CD4-positive, alpha-beta T cell treated with Interleukin-15 for 1 hour (primary cell): ENCODE measurements around the gene MACROD2.
"Not testable (repeated sequence)": the region's sequence is repeated elsewhere in the genome, so short reads cannot be mapped to it uniquely, and the experiment has no call there.

Experiments
- DNase-seq: peaks from one replicate; pipeline ENCODE4 v3.0.0-alpha.2; 2020

Gene MACROD2

DNA sequence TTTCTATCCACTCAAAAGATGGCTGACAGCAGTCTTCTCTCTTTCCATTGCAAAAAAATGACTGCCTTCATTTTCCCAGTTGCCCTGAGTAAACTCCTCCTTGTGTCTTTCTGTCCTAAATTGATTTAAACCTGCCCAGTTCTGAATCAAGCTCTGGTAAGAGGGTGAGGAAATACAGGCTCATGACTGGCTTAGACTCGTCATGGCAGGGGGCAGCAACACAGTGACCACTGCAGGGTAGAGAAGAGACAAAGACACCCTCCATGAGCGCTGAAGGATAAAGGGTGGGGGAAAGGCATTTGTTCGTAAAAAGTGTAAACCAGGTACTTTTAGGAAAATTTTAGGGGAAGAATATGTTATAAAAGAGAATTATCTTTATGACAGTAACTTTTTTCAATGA lies 1080.3 kb downstream of the MACROD2 start:
- DNase-seq, result no peak

GRCh38 chr20:15076785-15077184 lies 1081.5 kb downstream of the MACROD2 start:
- no peak for DNase-seq

DNA sequence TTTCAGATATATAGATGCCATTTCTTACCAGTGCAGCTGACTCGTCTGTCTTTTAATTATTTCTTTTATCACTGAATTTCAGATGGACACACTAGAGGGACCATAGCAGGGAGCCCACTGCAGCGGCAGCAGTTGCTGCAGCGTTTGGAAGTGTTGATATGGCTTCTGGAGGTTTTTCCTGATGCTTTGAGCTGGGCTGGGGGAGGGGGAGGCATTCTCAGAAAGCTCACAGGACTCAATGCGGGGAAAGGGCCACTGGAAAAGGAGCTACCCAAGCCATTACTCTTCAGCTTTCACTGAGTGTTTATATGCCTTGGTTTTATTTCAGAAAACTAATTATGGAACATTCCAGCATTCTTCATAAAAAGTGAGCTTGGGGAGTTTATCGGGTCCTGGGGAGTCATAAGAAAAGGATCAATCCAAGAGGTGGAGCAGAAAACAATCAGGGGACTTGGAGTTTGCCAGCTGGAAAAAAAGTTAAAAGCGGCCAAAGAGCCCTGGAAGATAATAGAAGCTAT lies 1082.5 kb downstream of the MACROD2 start:
- DNase-seq, result no peak

DNA sequence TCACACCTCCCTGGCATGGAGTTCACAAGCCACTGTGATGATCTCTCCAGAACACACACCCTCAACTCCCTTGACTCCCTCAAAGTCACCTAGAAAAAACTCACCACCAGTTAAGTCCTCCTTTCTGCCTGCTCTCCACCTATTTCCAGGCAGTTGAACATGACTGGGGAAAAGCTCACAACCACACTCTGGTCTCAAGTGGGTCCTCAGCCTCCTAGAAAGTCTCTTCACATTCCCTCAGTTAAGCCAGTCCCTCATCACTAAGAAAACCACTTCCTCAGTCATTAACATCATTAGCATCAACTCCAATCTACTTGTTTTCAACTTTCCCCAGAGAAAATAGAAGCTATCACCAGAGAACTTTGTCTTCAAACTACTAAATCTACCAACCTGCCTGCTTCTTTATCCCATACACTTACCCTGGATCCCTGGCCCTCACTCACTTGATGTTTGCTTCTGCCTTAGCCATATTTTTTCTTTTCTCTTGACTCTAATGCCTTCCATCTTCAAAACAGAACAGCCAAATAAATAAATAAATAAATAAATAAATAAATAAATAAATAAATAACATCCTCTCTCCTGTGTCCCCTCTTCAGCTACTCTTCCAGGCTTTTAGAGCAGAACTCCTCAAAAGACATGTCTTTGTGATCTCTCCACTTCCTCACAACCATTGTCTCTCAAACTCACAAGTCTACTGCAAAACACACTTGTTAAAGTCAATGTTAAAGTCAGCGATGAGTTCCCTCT lies 1084.5 kb downstream of the MACROD2 start:
- no peak for DNase-seq

DNA sequence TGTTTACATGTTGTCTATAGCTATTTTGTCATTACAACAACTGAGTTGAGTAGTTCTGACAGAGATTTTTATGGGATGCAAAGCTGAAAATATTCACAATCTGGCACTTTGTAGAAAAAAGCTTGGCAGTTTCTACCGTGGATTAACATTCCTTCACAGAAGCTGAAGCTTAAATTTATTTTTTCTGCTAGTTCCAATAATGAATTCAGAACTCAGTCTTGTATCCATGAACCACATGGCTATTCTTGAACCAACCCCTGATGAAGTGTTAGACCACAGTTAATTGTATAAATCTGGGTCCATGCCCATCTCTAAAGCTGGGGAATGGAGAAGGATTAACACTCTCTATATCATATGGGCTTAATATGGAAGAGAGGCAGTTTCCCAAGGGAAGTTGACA lies 1085.9 kb downstream of the MACROD2 start:
- DNase-seq, result no peak

DNA sequence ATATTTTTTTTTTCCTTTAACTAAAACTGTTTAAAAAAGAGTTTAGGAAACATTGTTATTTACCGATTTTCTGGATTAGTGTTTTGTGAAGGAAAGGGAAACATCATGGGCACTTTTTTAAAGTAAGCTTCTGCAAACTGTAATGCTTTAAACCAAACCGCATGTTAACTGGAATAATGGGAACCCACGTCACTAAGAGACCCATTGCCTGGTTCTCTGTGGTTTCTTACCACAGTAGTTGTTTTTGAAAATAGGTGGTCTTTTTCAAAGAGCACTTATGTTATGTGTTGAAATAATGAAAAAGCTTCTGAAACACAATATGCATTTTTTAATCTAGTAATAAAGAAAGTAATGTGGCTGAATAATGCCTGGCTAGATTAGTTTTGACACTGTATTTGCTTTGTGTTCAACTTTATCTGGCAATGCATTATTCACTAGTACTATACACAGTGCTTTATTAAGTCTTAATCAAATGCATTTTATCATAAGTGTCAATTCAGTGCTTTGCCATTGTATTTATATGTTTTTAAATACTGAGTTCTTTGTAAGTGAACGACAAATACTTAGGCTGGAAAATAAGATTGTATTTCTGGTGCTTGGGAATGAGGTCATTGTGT lies 1096.2 kb downstream of the MACROD2 start:
- no peak for DNase-seq

GRCh38 chr20:15098351-15098750 lies 1103.0 kb downstream of the MACROD2 start:
- no peak for DNase-seq

DNA sequence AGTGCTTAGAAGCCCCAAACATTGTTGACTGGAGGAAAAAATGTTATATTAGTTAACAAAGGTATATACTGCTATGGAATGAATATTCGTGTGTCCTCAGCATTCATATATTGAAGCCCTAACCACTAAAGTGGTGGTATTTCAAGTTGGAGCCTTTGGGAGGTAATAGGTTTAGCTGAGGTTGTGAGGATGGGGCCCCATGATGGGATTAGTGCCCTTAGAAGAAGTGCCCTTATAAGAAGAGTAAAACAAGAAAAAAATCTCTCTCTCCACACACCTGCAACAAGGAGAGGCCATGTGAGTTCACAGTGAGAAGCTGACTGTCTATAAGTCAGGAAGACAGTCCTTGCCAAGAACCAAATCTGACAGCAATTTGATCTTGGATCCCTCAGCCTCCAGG lies 1103.8 kb downstream of the MACROD2 start:
- no peak for DNase-seq

GRCh38 chr20:15100506-15101160 lies 1105.3 kb downstream of the MACROD2 start:
- DNase-seq, result no peak

- DNase-seq, result no peak
These were observed 1112.6 kb downstream of the MACROD2 start for GRCh38 chr20:15107931-15108330.

DNA sequence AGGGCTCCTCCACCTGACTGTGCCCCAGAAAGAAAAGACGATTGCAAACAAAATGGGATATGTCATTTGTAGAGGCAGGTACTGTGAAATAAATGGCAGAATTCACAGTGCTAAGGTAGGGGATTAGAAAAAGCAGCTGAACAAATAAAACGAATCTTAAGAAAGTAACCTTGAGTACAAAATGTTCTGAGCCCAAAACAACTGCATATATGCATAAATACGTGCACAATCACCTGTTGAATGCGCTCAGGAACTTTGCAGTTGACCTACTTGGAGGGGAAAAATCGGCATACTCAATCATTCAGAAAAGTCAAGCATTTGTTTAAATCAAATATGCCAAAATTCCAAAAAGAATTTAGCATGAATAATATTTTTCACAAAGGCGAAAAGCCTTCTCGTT lies 1114.2 kb downstream of the MACROD2 start:
- no peak for DNase-seq

DNA sequence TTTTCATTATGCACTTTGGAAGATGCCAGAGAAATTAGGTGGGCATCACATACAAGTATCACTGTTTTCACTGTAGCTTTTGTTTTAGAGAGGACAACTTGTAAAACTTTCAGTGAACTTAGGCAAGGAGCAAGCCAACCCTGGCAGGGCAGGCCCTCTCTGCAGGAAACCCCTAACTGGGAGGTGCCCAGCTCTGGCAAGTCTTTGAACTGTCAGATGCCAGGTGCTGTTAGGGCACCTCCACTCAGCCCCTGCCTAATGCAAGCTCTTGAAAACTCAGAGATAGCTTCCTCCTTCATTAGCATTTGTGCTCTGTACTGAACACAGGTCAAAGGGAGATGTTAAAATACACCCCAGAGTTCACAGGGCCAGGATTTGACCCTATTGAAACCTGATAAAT lies 1116.3 kb downstream of the MACROD2 start:
- no peak for DNase-seq

DNA sequence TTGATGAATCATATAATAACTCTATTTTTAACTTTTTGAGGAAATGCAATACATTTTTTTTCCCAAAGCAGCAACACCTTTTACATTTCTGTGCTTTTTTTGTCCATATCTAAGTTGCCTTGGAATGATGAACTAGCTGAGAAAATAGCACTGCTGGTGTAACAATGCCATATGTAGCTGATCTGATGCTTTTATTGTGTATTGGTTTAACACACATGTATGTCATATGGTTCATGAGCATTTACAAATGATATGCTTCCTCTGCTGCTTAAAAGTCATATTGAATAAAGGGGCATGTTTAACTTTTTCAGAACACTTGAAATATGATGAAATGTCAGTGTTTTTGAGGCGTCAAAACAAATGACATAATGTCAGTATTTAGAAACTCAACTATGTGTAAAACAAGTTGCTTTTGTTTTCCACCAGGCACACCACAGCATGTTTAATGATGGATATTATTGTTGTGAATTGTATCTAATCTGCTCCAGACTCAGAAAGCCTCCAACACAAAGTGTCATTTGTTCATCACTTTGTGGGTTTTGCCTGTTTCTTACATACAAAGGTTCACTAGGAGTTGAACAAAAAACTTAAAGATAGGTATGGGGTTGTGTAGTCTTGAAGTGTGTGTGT lies 1117.9 kb downstream of the MACROD2 start:
- DNase-seq, result no peak

DNA sequence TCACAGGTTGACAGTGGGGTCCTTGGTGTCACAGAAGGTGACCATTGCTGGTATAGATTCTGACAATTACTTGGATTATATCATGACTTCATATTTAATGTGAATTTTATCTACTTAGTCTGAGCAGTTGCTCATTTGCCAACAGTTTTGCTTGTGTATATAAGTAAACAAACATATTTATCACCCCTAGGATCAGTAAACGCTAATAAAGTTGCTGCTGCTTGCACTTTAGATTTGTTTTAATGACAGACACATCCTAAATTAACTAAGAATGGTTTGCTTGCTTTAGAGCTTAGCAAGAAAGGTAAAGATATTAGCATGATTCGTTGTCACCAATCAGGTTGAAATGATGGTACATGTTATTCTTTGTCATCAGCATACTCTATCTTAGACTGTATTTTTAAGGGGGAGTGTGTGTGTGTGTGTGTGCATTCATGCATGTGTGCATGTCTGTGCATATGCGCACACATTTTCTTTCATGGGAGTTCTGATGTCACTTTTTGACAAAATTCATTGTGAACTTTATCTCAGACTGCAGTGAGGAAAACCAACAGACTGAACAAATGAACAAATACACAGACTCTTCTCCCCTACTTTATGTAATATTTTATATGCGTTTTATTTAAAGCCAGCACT lies 1124.7 kb downstream of the MACROD2 start:
- no peak for DNase-seq

DNA sequence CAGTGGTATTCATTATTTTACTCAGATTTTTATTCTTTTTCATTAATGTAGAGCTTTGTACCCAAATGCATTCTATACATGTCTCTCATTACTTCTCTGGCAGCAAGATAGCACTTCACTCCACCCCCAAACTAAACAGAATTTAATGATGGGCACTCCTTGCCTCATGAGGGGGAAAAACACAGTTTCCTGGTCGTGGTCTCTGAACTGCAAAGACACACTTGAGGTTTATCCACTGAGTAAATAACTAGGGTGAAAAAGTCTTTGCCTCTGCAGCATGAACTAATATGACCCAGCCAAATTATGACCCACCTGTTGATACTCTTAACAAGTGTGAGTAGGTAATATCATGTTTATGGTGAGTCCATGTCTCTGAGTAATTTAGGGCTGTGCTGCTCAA lies 1127.3 kb downstream of the MACROD2 start:
- DNase-seq, result no peak

- no peak for DNase-seq
These were observed 1135.9 kb downstream of the MACROD2 start for GRCh38 chr20:15131176-15131575.

GRCh38 chr20:15138548-15139126 lies 1143.3 kb downstream of the MACROD2 start:
- no peak for DNase-seq

DNA sequence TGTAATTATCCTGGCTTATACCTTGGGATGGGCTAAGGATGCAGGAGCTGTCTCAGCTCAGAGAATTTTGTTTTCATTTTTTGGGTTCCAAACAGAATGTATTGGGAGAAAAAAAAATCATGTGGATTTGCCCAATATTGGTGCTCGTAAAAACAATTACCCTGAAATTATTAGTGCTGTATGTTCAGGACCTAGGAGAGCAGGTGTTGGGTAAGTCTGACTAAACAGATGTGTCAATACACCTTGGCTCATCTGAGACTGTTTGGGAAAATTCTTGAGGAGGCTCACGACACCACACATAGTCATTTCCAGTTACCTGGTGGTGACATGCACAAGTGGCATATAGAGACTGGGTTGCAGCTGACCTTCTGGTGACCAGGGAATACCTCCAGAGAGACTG lies 1144.2 kb downstream of the MACROD2 start:
- no peak for DNase-seq

- DNase-seq, result no peak
These were observed 1145.0 kb downstream of the MACROD2 start for GRCh38 chr20:15140286-15140685.

- DNase-seq, result not testable (repeated sequence)
These were observed 1145.6 kb downstream of the MACROD2 start for GRCh38 chr20:15140940-15141339.

DNA sequence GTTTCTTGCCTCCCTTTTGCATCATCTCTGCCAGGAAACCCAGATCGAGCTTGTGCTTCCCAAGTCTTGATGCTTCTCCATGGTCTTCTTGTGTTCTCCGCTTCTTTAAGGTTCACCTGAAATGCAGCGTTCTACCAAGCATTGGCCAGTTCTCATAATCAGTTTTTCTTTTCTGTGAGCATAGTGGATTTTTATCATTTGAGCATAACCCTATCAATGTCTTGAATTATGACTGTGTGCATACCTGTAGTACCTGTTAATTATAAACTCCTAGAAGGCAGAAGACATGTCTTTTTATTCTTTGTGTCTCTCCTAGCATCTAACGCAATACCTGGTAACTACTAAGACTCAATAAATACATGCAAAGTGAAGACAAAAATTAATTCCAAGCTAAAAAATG lies 1146.5 kb downstream of the MACROD2 start:
- no peak for DNase-seq

- DNase-seq, result no peak
These were observed 1148.2 kb downstream of the MACROD2 start for GRCh38 chr20:15143478-15143877.

DNA sequence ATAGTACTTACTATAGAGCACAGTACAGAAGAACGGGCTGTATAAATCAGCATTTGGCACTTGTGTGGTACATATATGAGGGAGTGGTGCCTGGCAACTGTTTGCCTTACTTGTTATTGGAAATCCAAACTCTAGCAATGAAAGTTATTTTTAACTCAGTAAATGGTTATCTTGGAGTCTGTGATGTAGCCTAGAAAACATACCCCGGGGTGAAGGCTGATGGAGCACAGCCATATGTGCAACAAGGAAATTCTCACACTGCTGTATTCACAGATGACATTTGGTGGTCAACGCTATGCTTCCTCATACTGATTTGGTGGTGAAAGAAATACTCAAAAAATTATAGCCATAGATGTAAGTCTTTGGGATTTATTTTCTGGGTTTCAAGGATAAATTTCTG lies 1149.6 kb downstream of the MACROD2 start:
- DNase-seq, result no peak
